Measurements from ENCODE around the gene KLKB1.

Gene KLKB1

GRCh38 chr4:186307497-186307896, 80.2 kb downstream of the KLKB1 start:
- no peak overlapping the region for H2AFZ ChIP-seq (ENCODE audit: low read length)
- no peaks in the 10 kb centered on the region for H4K20me1 ChIP-seq (ENCODE audit: insufficient read depth, low read length)
- no peak overlapping the region for H3K27ac ChIP-seq (ENCODE audit: low read length)
- no peak overlapping the region for H3K9ac ChIP-seq (ENCODE audit: low read length)
- no peaks in the 10 kb centered on the region for H3F3A ChIP-seq (ENCODE audit: insufficient read depth, low read length)
- no peaks in the 10 kb centered on the region for H3K36me3 ChIP-seq (replicated peaks; ENCODE audit: insufficient read depth, low read length)
- no peak overlapping the region for H3K4me3 ChIP-seq (ENCODE audit: low read length)
- H3K9me3 ChIP-seq (replicated peaks; ENCODE audit: insufficient read depth, low read length) = no peaks in the 10 kb centered on the region
- H3K4me2 ChIP-seq (ENCODE audit: low read depth, low read length) = no peak overlapping the region
- no peaks in the 10 kb centered on the region for H3K79me2 ChIP-seq (ENCODE audit: low read length)
- no peaks in the 10 kb centered on the region for H3K9me2 ChIP-seq (replicated peaks; ENCODE audit: insufficient read depth, low read length)
- H3K4me1 ChIP-seq (ENCODE audit: low read length) = no peaks in the 10 kb centered on the region
- no peak for DNase-seq
- H3K27me3 ChIP-seq (replicated peaks; ENCODE audit: insufficient read depth, low read length) = no peaks in the 10 kb centered on the region
- TF ChIP-seq EZH2phosphoT487 (IDR thresholded peaks at IDR 0.05; ENCODE audit: low read length) (no peak), CTCF (IDR thresholded peaks at IDR 0.05; ENCODE audit: low read length) (no peak), EZH2 (optimal IDR thresholded peaks at IDR 0.05; ENCODE audit: low read depth, low read length) (no peak)

GRCh38 chr4:186307916-186308315, 80.6 kb downstream of the KLKB1 start:
- no peaks in the 10 kb centered on the region for H3K27me3 ChIP-seq (replicated peaks; ENCODE audit: insufficient read depth, low read length)
- H3K79me2 ChIP-seq (ENCODE audit: low read length) = no peaks in the 10 kb centered on the region
- H2AFZ ChIP-seq (ENCODE audit: low read length) = no peak overlapping the region
- H4K20me1 ChIP-seq (ENCODE audit: insufficient read depth, low read length) = no peaks in the 10 kb centered on the region
- no peak for DNase-seq
- no peak overlapping the region for H3K4me3 ChIP-seq (ENCODE audit: low read length)
- no peaks in the 10 kb centered on the region for H3K9me3 ChIP-seq (replicated peaks; ENCODE audit: insufficient read depth, low read length)
- H3F3A ChIP-seq (ENCODE audit: insufficient read depth, low read length) = no peaks in the 10 kb centered on the region
- TF ChIP-seq EZH2phosphoT487 (IDR thresholded peaks at IDR 0.05; ENCODE audit: low read length) (no peak), CTCF (IDR thresholded peaks at IDR 0.05; ENCODE audit: low read length) (no peak), EZH2 (optimal IDR thresholded peaks at IDR 0.05; ENCODE audit: low read depth, low read length) (no peak)
- H3K36me3 ChIP-seq (replicated peaks; ENCODE audit: insufficient read depth, low read length) = no peaks in the 10 kb centered on the region
- H3K9me2 ChIP-seq (replicated peaks; ENCODE audit: insufficient read depth, low read length) = no peaks in the 10 kb centered on the region
- H3K9ac ChIP-seq (ENCODE audit: low read length) = no peak overlapping the region
- no peaks in the 10 kb centered on the region for H3K4me1 ChIP-seq (ENCODE audit: low read length)
- no peak overlapping the region for H3K4me2 ChIP-seq (ENCODE audit: low read depth, low read length)
- no peak overlapping the region for H3K27ac ChIP-seq (ENCODE audit: low read length)
